ENCODE results near the gene FUT3.
A peak's percentile ranks its signal among the peaks of the same experiment; 100 is the strongest.

DNA sequence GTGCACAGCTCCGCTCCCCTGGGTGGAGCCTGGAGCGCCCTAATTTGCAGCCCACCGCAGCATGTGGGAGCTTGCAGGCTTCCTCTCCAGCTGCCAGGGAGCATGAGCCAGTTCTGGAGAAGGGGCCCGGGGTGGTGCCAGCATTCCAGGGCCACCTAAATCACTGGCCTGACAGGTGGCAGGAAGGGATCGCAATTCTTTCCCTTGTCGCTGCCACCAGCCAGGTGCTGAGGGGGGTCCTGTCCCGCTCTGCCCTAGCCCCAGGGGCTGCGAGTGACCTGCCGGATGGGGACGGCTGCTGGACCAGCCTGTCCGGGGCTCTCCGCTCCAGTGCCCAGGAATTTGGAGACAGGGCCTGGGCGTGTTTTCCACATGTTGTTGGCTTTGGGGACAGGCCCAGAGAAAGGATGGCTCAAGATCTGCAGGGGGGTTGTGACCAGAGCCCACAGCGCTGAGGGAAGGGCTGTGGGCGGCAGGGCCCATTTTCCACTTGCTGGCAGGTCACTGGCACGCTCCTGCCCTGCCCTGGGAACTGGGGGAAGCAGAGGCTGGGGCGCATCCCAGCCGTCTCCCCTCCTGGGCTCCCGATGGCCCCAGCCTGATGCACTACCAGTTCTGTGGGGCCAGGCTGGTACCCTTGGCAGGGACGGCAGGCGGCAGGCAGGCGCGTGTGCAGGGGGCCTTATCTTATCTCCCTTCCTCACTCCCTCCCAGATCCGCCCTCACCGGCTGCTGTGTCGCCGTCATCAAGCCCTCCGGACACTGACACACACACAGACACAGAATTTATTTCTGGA, 42.9 kb upstream of the FUT3 start:
- no peak for TF ChIP-seq CTCF (IDR thresholded peaks at IDR 0.05)
- peak in 1 of 2 donors; percentile 46 for TF ChIP-seq POLR2A (IDR thresholded peaks at IDR 0.05)

All from adrenal gland (tissue), 5 donors.